GM12864 (cell line): Measurements from ENCODE around the gene PXYLP1.

Experiments
- DNase-seq: peaks from one replicate; pipeline ENCODE4 v3.0.0-alpha.2; 2011; ENCODE audit warnings: low read depth
- H3K4me3 ChIP-seq: 2 replicates; pipeline ENCODE4 v1.5.1; 2011; ENCODE audit warnings: mild to moderate bottlenecking, low read depth, low read length, control low read depth
- TF ChIP-seq, protein P1 (sequence below): IDR thresholded peaks from 2 replicates; pipeline ENCODE4 v1.5.1; 2011; ENCODE audit warnings: low read depth, mild to moderate bottlenecking, moderate library complexity, low read length, control low read depth, inconsistent platforms; ENCODE audit errors: missing control alignments

PXYLP1 gene

DNA sequence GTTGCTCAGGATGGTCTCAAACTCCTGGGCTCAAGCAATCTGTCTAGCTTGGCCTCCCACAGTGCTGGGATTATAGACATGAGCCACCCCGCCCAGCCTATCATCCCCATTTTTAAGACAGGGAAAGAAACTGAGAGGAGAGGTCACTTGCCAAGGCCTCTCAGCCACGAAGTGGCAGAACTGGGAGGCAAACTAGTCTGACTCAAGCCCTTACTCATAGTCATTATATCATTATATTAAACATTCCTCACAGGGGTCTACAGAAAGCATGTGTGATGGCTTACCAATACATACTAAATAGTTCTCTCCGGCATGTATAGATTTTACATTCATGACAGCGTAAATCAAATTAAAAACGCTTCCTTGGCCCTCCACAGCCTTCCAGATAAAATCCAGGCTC lies 74.7 kb downstream of the PXYLP1 start:
- DNase-seq: no peak
- no peak overlapping the region for H3K4me3 ChIP-seq
- TF ChIP-seq, protein P1, sequence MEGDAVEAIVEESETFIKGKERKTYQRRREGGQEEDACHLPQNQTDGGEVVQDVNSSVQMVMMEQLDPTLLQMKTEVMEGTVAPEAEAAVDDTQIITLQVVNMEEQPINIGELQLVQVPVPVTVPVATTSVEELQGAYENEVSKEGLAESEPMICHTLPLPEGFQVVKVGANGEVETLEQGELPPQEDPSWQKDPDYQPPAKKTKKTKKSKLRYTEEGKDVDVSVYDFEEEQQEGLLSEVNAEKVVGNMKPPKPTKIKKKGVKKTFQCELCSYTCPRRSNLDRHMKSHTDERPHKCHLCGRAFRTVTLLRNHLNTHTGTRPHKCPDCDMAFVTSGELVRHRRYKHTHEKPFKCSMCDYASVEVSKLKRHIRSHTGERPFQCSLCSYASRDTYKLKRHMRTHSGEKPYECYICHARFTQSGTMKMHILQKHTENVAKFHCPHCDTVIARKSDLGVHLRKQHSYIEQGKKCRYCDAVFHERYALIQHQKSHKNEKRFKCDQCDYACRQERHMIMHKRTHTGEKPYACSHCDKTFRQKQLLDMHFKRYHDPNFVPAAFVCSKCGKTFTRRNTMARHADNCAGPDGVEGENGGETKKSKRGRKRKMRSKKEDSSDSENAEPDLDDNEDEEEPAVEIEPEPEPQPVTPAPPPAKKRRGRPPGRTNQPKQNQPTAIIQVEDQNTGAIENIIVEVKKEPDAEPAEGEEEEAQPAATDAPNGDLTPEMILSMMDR: no peak

DNA sequence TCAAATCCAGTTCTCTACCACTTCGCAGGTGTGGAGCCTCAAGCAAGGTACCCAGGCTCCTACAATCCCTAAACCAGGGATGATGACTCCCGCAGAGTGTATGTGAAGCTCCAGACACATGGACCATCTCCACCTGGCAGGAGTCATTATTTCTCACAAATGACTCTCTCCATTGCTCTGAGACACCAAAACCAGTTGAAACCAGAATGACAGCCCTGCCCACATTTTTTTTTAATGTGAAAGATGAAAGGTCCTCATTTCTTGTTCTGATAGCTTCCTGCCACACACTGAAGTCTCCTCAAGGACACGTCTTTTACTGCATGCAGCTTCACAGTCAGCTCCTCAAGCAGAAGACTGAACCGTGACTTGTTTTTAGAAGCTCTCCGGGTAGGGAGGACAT lies 75.3 kb downstream of the PXYLP1 start:
- TF ChIP-seq, protein P1: no peak
- no peak for DNase-seq
- no peak overlapping the region for H3K4me3 ChIP-seq

DNA sequence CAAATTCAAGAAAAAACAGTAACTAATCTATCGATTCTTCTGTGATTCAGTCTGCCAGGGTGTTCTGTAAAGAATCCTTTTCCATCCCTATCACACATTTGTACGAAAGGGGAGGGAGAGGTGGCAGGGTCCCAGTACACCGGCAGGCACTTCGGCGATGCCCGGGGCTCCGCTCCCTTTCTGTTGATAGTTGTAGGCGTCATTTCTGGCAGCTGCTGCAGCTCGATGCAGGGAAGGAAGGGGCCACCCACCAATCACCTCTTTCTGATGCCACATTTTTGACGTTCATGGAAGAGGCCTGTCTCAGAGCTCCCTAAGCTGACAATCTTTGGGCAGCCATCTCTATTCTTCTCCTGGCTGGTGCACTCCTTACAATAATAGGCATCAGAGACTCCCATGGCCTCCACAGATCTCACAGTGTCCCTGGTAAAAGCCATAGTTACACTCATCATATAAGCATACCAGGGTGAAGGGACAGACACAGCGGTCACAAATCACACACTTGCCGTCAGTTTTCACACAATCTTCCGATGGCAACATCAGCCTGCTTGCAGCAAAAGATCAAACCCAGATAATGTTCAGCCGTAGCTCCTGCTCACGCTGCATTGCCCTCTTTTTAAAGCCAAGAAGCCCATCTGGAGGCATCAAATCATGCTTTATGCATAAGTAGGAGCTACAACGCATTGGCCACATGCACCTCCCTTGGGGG lies 75.9 kb downstream of the PXYLP1 start:
- TF ChIP-seq, protein P1: no peak
- no peak for DNase-seq
- no peak overlapping the region for H3K4me3 ChIP-seq

DNA sequence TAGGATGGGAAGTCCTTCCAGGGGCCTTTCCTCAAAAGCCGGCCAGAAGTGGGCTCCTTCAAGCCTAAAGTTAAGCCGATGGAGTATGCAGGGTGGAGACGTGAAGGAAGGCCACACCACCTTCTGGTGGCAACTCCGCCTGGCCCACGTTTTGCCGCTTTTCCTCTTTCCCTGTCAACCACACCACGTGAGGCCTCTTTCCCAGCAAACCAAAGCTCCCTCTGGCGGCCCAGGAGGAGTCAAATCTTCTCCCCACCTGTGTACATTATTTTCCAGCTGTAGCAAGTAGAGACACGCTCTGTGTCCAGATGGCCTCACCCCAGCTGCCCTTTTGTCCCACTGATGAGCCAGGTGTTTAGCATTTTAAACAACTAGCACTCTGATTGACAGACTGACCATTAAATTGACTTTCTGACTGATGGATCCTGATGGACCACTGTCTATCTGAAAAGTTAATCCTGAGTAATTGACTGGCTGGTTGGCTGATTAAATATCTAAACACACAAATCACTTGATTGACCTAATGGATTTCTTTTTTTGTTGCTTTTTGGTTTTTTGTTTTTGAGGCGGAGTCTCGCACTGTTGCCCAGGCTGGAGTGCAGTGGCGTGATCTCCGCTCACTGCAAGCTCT lies 77.1 kb downstream of the PXYLP1 start:
- no peak for DNase-seq
- TF ChIP-seq, protein P1: peak; percentile 17
- no peak overlapping the region for H3K4me3 ChIP-seq

DNA sequence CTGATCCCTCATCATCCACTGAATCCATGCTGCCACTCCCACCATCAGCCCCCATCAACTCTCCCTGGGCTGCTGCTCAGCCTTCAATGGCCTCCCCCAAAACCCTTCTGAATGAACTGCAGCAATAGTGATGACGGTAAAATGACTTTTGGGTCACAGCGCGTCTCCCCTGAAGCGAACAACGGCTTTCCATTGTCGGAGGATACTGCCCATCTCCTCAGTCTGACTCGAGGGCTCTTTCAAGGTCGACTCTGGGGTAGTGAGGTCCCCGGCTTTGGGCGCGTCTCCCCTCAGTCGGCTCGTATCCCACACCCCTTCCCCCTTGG lies 79.5 kb downstream of the PXYLP1 start:
- TF ChIP-seq, protein P1: no peak
- DNase-seq: no peak
- H3K4me3 ChIP-seq: peak overlapping the region; percentile 58

DNA sequence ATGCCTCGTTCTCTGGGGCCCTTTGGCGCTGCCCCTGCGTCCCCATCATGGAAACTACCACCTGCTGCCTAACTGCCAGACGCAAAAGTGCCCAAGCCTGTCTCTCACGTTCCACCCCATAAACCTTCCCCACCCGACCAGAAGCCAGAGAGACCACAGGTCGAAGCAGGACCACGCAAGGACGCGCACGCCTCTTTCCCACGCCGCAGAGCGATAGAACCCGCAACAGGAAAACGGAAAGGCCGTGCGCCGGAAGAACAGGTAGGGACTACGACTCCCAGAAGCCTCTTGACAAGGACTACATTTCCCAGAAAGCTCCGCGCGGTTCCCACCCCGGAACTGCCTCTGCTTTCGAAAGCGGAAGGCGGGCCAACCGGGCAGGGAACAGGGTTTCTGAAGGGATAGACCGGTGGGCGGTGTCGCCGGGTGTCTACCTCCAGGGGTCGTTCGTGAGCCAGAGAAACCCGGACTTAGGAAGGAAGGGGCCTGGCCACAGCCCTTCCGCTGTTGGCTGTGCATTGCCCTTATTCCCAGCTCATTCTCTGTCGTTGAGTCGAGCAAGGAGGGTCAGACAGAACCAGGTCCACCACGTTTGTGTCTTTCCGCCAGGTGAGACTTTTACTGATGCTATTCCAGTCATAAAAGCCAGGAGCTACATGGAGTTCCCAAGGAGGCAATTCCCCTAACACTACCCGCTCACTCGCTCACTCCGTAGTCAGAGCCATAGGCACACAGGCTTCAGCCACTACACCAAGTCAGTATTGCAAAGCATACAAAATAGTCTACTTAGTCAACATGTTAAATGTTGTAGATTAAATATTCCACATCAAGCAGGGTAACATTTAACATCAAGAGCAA lies 80.1 kb downstream of the PXYLP1 start:
- peak overlapping the region; percentile 58 for H3K4me3 ChIP-seq
- DNase-seq: peak; percentile 96
- TF ChIP-seq, protein P1: peak; percentile 83
